Lung (tissue), 12 donors: ENCODE results near the gene PPP2R5E. TPM values are rescaled to one million over a fixed set of nuclear protein-coding genes. Genes with fewer than 3 reads are reported as not detected.

Experiments
- ATAC-seq: fragments of 200-7000 bp; cut with Tn5 transposase; one replicate; pipeline ENCODE4 v1.9.1; 2020; ENCODE audit warnings: moderate number of reproducible peaks; ENCODE audit not compliant: insufficient read depth, low FRiP score
- DNase-seq, 3 donors: peaks; one replicate each; pipeline ENCODE4 v3.0.0-alpha.2; 2013 to 2017
- H3K27ac ChIP-seq, 2 donors: one replicate each; pipeline ENCODE4 v1.5.1; 2013; ENCODE audit warnings: mild to moderate bottlenecking in 2 of 2, moderate library complexity in 2 of 2, control low read depth in 1 of 2, inconsistent platforms in 1 of 2, low read depth in 1 of 2, low read length in 1 of 2
- H3K27me3 ChIP-seq, 3 donors: one replicate each; pipeline ENCODE4 v1.5.1; 2013; ENCODE audit warnings: low read length in 2 of 3; ENCODE audit not compliant: control insufficient read depth in 3 of 3, insufficient read depth in 3 of 3
- H3K36me3 ChIP-seq, 4 donors: one replicate each; pipeline ENCODE4 v1.5.1; 2013; ENCODE audit warnings: low read length in 4 of 4, mild to moderate bottlenecking in 1 of 4, moderate library complexity in 1 of 4; ENCODE audit not compliant: control insufficient read depth in 4 of 4, insufficient read depth in 4 of 4
- H3K4me1 ChIP-seq, 5 donors: one replicate each; pipeline ENCODE4 v1.5.1; 2013; ENCODE audit warnings: low read length in 5 of 5, mild to moderate bottlenecking in 2 of 5, moderate library complexity in 1 of 5; ENCODE audit not compliant: control insufficient read depth in 5 of 5, insufficient read depth in 5 of 5
- H3K4me3 ChIP-seq: one replicate; pipeline ENCODE4 v1.5.1; 2013; ENCODE audit warnings: mild to moderate bottlenecking, control low read depth, moderate library complexity
- H3K9ac ChIP-seq, 2 donors: one replicate each; pipeline ENCODE4 v1.5.1; 2013; ENCODE audit warnings: low read length in 2 of 2, control low read depth in 1 of 2; ENCODE audit not compliant: insufficient read depth in 1 of 2
- H3K9me3 ChIP-seq, 4 donors: one replicate each; pipeline ENCODE4 v1.5.1; 2013; ENCODE audit warnings: low read length in 3 of 4, mild to moderate bottlenecking in 1 of 4, moderate library complexity in 1 of 4; ENCODE audit not compliant: control insufficient read depth in 4 of 4, insufficient read depth in 3 of 4
- WGBS, 2 donors: extraction: QIAGEN DNeasy Blood & Tissue Kit; methylation state at CpG; one replicate each; pipeline ENCODE4 v1.1.7; 2013; 5-methylcytosine and 5-hydroxymethylcytosine counted together
- polyA plus RNA-seq, 2 donors: library from polyadenylated mRNA; stranded (reverse); fragments of 200-250 nt; gene quantifications; one replicate each; pipeline ENCODE4 v1.2.1, GENCODE V29; 2013
- total RNA-seq, 2 donors: library from RNA; depleted of rRNA in 1 of 2; stranded (reverse); fragments of >200 nt in 1 of 2; gene quantifications; one replicate each; pipeline ENCODE4 v1.2.1, GENCODE V29; 2014 to 2021
- TF ChIP-seq, protein P1 (sequence below): IDR thresholded peaks from 2 replicates; pipeline ENCODE4 v1.5.1; 2012; ENCODE audit warnings: mild to moderate bottlenecking; ENCODE audit errors: control extremely low read depth, extremely low read depth
- donor health status: control.
- donor health status: control.
- donor health status: Bipolar disorder and iron deficiency.
- donor health status: healthy.
- donor health status: DM: yes; HTN: yes; CAD: no.

Gene PPP2R5E
- total and polyA plus RNA-seq, 4 donors = 9.0 to 42.5 (median 25.7) TPM

DNA sequence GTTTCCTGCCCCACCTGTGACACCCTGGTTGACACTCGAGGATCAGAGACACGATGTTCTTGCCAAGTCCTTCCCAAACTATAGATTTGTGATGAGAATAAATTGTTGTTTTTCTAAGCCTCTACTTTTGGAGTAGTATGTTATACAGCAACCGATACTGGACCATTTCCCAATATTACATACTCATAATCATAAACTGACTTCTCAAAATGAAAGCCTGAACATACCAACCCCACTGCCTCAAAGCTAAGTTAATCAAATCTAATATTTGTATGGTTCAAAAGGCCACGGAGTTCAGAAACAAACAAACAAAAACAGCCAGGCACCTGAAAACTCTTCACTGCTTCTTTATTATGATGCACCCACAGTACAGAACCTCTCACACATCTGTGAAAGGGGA lies 172.1 kb downstream of the PPP2R5E start:
- TF ChIP-seq, protein P1, sequence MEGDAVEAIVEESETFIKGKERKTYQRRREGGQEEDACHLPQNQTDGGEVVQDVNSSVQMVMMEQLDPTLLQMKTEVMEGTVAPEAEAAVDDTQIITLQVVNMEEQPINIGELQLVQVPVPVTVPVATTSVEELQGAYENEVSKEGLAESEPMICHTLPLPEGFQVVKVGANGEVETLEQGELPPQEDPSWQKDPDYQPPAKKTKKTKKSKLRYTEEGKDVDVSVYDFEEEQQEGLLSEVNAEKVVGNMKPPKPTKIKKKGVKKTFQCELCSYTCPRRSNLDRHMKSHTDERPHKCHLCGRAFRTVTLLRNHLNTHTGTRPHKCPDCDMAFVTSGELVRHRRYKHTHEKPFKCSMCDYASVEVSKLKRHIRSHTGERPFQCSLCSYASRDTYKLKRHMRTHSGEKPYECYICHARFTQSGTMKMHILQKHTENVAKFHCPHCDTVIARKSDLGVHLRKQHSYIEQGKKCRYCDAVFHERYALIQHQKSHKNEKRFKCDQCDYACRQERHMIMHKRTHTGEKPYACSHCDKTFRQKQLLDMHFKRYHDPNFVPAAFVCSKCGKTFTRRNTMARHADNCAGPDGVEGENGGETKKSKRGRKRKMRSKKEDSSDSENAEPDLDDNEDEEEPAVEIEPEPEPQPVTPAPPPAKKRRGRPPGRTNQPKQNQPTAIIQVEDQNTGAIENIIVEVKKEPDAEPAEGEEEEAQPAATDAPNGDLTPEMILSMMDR = no peak
- WGBS, 2 donors = 87 to 93% methylated on average over 4 of the region's 4 CpGs
- ATAC-seq (no peak), DNase-seq (no peak)
- Histone ChIP-seq H3K4me3 (no peak overlapping the region), H3K36me3 (peaks cover 0 to 18% (median 6%) of the 10 kb centered on the region in 4 donors), H3K9me3 (peaks cover 0 to 6% (median 2%) of the 10 kb centered on the region in 4 donors), H3K9ac (no peak overlapping the region), H3K27ac (no peak overlapping the region), H3K27me3 (no peaks in the 10 kb centered on the region), H3K4me1 (no peaks in the 10 kb centered on the region)

DNA sequence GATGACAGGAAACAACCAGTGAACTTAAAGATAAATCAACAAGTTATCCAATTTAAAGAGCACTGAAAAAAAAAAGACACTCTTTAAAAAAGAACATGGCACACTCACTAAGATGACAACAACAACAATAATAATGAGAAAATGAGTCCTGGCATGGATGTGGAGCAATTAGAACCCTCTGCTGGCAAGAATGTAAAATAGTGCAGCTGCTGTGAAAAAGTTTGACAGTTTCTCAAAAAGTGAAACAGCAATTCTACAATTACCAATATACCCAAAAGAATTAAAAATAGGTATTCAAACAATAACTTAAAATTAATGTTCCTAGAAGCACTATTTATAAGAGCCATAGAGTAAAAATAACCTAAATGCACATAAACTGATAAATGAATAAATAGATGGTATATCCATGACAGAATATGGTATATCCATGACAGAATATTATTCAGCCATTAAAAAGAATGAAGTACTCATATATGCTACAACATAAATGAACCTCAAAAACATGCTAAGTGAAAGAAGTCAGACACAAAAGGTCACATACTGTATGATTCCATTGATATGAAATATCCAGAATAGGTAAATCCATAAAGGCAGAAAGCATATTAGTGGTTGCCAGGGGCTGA lies 175.3 kb downstream of the PPP2R5E start:
- peaks cover 0 to 11% (median 2%) of the 10 kb centered on the region in 4 donors for H3K9me3 ChIP-seq
- H3K27ac ChIP-seq = no peak overlapping the region
- ATAC-seq (no peak), DNase-seq (no peak)
- TF ChIP-seq, protein P1 = no peak
- no peaks in the 10 kb centered on the region for H3K4me1 ChIP-seq
- H3K4me3 ChIP-seq = no peak overlapping the region
- no peak overlapping the region for H3K9ac ChIP-seq
- peaks cover 0 to 6% (median 2%) of the 10 kb centered on the region in 4 donors for H3K36me3 ChIP-seq
- H3K27me3 ChIP-seq = no peaks in the 10 kb centered on the region

DNA sequence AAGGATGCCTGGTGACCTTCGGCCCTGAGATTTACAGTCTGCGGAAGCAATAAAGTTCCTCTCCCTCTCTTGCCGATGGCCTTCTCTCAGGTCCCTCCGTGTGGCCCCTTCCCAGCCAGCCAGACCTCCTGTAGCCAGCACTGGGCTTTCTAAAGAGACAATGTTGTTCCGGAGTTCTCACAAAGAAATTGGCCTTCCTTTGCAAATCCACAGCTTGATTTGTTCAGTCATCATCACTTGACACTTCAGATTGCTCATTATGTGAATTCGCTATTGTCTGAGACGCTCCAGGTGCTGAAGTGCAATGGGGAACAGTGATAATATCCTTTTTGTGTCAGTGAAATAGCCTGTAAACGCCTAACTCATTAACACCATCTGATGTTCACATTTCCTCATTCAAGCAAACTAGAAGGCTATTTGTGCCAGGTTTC lies 180.8 kb downstream of the PPP2R5E start:
- no peak for ATAC-seq
- TF ChIP-seq, protein P1 = no peak
- no peaks in the 10 kb centered on the region for H3K27me3 ChIP-seq
- DNase-seq = no peak
- H3K27ac ChIP-seq = no peak overlapping the region
- no peaks in the 10 kb centered on the region for H3K36me3 ChIP-seq
- H3K9ac ChIP-seq = no peak overlapping the region
- peaks cover 0 to 5% (median 2%) of the 10 kb centered on the region in 4 donors for H3K9me3 ChIP-seq
- WGBS, 2 donors = 56 to 66% methylated on average over 8 of the region's 8 CpGs
- no peak overlapping the region for H3K4me3 ChIP-seq
- H3K4me1 ChIP-seq = no peaks in the 10 kb centered on the region

DNA sequence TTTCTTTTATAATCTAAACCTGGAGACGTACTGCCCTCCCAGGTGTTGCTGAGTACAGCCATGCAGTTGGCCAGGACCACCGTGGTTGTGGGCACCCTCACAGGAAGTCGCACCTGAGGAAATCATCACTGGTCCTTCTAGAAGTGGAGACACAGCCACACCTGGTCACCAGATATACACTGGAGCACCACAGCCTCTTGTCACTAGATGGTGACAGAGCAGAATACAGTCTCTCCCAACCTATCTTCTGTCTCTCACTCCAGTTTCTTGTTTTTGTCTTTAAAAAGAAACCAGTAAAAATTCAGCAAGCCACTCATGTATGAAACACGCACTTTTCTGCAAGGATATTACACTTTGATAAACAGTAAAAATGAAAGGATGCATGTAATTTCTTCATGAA lies 181.4 kb downstream of the PPP2R5E start:
- Histone ChIP-seq H3K27ac (no peak overlapping the region), H3K9me3 (peaks cover 0 to 5% (median 2%) of the 10 kb centered on the region in 4 donors), H3K4me1 (no peaks in the 10 kb centered on the region), H3K4me3 (no peak overlapping the region), H3K36me3 (no peaks in the 10 kb centered on the region), H3K27me3 (no peaks in the 10 kb centered on the region), H3K9ac (no peak overlapping the region)
- 79% methylated on average over 4 of the region's 4 CpGs for WGBS, 2 donors
- DNase-seq = no peak
- ATAC-seq = no peak
- TF ChIP-seq, protein P1 = no peak
